ENCODE data around the gene NRXN3.
"Not testable (repeated sequence)": the region's sequence is repeated elsewhere in the genome, so short reads cannot be mapped to it uniquely, and the experiment has no call there.

The NRXN3 gene

GRCh38 chr14:79730953-79731352 is 1560.8 kb downstream of the NRXN3 start:
- no peak for DNase-seq

DNA sequence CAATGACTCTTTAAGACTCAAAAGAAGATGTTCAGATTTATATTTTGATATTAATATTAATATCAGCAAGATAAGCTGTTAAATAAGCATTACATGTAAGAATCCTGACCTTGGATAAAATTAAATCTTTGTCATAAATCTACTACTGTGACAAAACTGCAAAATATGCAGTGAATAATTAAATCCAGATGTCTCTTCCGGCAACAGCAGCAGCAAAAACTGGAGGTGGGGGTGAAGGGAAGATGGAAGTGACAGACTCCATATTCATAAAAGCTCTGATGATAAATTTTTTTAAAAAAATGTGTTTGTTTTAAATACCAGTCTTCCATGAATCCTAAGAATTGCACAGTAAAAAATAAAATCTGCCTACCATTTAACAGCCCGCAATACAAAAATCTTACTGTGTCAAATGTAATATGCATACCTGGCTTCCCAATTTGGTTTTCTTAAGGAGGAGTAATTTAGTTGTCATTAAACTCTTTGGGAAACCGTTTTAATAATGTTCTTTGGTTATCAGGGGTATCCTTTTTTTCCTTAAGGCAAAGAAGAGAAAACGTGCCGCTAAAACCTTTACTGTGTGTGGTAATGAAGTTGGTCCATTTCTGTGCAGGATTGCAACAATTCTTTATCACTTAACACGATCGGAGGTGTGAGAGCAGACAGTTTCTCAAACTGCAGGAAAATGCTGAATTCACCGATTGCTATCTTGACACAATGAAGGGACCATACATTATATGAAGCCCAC is 1562.9 kb downstream of the NRXN3 start:
- no peak for DNase-seq

DNA sequence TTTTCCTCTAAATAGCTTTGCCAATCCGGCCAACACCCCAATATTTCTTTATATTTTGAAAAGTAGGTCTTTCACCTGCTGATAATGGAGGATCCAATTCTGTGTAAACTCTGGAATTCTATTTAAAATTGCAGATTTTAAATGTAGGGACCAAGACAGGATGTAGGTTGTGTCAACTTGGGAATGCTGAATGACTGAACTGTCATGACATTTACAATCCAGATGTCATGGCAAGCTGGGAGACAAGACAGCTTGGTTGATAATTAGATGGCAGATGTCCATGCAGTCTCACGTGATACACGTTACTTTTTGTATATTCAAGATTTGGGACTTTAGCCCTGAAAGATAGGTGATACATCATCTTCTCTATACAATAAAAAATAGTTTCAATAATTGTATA is 1564.0 kb downstream of the NRXN3 start:
- no peak for DNase-seq

- DNase-seq, result no peak
Observed at GRCh38 chr14:79734656-79735055, 1564.5 kb downstream of the NRXN3 start.

DNA sequence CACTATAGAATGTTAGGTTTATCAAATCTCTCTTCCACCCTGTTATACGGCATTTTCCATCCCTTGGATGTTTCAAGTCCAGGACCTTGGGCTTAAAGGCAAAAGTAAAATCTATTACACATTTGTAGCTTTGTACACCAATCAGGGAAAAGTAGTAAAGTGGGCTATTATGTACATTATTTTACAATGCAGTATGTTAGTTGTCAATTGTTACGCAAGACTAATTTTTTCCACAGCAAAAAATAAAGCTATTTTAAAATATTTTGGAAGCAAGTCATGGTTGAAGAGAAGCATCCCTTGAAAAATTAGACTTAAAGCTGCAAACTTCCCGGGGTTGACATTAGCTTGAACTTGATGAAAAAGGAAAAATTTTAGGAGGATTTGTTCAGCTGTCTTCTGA is 1564.9 kb downstream of the NRXN3 start:
- DNase-seq, result no peak

DNA sequence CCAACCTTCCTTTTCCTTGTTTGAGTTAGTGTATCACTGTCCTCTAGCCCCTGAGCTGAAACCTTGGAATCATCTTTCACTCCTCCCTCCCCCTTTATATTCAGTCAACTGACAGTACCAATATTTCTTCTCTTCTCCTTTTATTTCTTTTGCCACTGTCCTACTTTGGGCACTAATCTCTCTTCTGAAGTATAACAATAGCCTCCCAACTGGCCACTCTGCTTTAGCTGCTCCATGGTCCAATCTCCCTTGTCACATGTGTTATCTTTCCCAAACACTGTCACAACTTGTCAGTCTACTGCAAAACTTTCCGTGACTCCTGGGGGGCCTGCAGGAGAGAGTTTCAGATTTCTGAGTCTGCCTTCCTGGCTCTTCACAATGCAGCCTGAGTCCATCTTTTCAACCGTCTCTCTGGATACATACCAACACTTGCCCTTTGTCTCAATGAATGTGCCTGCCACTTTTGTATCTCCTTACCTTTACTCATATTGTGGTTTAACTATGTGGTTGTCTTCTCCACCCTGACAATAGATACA is 1570.0 kb downstream of the NRXN3 start:
- DNase-seq, result no peak

DNA sequence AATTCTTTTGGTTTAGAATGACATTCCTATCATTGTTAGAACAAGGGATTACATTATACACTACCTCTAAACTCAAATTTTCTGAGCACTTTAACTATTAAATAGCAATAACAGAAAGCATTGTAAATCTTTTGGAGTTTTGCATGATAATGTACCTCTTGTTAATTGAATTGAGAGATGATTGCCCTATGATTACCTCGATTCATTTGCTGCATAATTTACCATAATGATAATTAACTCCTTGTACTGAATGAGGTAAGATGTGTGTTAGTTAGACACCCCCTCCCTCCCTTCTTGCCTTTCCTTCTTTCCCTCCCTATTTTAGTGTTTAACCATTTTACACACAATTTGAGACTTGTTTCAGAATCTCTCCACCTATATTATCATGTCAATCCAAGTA is 1572.0 kb downstream of the NRXN3 start:
- no peak for DNase-seq

- DNase-seq, result no peak
Observed at GRCh38 chr14:79745046-79745445, 1574.9 kb downstream of the NRXN3 start.

- no peak for DNase-seq
Observed at GRCh38 chr14:79749065-79749464, 1578.9 kb downstream of the NRXN3 start.

- no peak for DNase-seq
Observed at GRCh38 chr14:79758985-79759384, 1588.8 kb downstream of the NRXN3 start.

DNA sequence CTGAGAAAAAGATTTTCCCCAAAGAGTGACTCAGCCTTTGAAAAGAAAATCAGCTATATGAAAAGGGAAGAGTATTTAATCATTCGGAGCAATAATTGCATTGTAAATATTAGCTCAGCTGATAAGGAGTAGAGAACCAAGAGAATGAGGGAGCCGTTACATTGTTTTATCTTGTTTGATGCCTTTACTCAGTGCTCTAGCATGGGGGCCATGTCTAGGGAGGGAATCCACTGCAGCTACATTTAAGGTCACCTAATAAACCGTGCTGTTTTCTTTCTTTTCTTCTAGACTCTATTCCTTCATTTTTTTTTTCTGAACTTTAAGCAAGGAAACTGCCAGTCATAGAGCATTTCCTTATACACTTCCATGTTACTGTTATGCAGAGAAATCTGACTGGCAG is 1594.2 kb downstream of the NRXN3 start:
- DNase-seq, result no peak

- DNase-seq, result no peak
Observed at GRCh38 chr14:79766511-79766910, 1596.3 kb downstream of the NRXN3 start.

DNA sequence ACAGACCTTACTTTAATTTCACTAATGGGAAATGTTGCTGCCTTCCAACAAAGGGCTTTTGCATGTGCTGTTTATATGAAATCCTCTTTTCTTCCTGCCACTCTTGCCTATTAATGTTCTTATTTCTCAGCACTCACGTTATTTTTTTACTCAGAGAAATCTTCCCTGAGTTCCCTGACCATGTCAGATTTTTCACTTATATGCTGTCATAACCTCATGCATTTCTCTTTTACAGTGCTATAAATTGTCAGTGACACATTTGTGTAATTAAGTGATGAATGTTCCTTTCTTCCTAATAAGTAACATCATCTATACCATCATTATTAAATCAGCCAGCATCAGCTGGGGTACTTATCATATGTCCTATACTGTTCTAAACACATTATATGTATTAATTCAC is 1597.1 kb downstream of the NRXN3 start:
- DNase-seq, result no peak

DNA sequence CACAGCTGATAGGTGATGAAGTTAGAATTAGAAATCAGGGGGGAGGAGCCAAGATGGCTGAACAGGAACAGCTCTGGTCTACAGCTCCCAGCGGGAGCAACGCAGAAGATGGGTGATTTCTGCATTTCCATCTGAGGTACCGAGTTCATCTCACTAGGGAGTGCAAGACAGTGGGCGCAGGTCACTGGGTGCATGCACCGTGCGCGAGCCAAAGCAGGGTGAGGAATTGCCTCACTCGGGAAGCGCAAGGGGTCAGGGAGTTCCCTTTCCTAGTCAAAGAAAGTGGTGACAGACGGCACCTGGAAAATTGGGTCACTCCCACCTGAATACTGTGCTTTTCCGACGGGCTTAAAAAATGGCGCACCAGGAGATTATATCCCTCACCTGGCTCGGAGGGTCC is 1597.5 kb downstream of the NRXN3 start:
- not testable (repeated sequence) for DNase-seq

GRCh38 chr14:79781882-79782281 is 1611.7 kb downstream of the NRXN3 start:
- DNase-seq, result no peak

- no peak for DNase-seq
Observed at GRCh38 chr14:79783041-79783440, 1612.9 kb downstream of the NRXN3 start.

DNA sequence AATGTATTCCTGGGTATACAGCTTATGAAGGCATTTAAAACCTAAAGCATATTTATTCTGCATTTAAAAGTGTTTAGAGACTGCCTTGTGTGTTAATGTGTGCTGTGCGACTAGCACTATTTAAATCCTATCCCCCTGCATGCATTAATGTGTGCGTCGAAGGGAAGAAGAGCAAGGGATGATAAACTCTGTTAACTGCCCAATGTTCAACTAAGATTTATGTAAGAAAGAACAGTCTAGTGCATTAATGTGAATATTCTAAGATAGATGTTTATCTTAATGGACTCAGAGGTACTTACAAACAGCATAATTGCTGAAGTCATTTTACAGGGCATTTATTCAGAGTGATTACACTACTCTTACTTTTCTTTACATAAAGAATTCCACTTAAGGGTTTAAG is 1616.3 kb downstream of the NRXN3 start:
- DNase-seq, result no peak

DNA sequence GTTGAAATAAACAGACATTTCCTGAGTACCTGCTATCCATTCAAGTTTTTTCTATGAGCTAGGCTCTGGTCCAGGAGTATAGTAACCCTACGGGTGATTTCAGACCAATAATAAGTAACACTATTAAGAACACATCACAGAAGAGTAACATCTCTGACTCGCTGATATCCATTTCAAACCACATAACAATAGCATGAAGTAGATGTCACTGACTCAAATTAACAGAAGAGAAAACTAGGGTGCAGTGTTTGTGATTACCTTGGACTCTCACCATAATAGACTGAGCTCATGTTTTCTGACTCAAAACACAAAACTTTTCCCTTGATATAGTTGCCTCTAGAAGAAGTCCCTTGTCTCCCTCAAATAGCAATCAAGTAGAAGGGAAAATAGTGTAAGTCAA is 1618.2 kb downstream of the NRXN3 start:
- no peak for DNase-seq

DNA sequence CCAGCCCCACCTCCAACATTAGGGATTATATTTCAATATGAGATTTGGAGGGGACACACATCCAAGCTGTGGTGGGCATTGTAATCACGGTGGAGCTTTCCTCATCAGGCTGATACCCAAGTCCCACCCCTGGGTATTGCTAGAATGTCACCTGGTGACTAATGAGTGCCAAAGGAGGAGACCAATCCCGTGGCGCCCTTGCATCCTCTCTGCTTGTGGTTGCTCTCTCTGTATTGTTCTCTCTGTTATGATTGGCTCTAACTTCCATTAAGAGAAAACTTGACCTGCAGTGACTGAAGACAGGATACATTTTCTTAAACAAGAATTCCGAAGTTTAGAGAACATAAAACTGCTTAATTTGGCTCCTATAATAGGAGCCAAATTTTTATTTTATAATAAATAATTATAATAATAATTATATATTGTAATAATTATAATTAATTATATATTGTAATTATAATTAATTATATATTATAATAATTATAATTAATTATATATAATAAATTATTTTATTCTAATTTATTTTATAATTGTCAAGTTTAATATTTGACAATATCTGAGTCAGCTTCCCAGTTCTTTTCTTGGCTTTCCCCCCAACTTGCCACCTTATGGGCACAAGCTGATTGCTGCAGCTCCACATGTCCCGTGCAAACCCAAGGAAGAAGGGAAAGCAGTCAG is 1621.0 kb downstream of the NRXN3 start:
- no peak for DNase-seq

DNA sequence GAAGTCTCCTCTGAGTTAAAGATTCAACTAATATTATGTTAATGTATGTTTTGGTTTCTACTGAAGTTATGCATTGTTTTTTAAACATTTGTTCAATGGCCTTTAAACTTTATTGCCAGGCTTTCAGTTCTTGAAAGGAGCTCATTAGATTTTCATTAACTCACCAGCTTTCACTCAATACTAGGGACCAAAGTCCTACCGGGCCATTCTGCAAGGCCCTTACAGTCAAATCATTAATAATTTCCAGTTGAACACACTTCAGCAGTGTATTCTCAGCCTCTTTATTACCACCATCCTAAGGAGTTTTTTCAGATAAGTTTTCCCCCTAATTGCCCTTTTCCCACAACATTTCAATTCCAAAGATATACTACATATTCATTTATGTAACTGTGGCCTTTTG is 1631.9 kb downstream of the NRXN3 start:
- no peak for DNase-seq

DNA sequence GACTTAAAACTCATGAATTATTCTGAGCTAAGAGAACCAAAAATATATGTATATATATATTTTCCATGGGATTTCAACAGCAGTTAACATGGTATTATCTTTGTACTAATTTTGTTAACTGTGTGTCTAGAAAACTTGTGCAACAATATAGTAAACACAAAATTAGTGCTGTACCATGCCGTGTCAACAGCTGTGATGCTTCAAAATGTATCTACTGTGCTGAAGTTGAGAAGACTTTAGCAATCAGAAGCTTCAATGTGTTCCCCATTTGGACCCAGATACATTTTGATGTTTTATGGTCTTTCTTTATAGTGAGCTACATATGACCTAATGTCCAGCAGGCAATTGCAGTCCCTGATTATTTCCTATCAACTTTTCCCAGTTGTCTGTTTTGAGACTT is 1635.5 kb downstream of the NRXN3 start:
- DNase-seq, result no peak

GRCh38 chr14:79809849-79810612 is 1639.9 kb downstream of the NRXN3 start:
- DNase-seq, result no peak

GRCh38 chr14:79820866-79821535 is 1650.8 kb downstream of the NRXN3 start:
- DNase-seq, result no peak

Data from activated T-cell treated with anti-CD3 and anti-CD28 coated beads, Interleukin-2, amount 50 U/mL, for 48 hours (primary cell).